Sigmoid colon (tissue), 7 donors: ENCODE data around the gene EDEM1. TPM values are rescaled to one million over a fixed set of nuclear protein-coding genes. Genes with fewer than 3 reads are reported as not detected.
A peak's percentile ranks its signal among the peaks of the same experiment; 100 is the strongest.

Experiments used
- DNase-seq: peaks from one replicate; pipeline ENCODE4 v3.0.0-alpha.2; 2019
- H3K27ac ChIP-seq, 4 donors: fragments of 200-600 bp; sonication (generic); one replicate each; pipeline ENCODE4 v1.5.1; 2016 to 2019; ENCODE audit warnings: mild to moderate bottlenecking in 1 of 4
- H3K27me3 ChIP-seq, 3 donors: fragments of 200-600 bp; sonication (generic); one replicate each; pipeline ENCODE4 v1.5.1; 2019; ENCODE audit warnings: mild to moderate bottlenecking in 1 of 3
- H3K36me3 ChIP-seq, 4 donors: fragments of 200-600 bp; sonication (generic); one replicate each; pipeline ENCODE4 v1.5.1; 2016 to 2019
- H3K4me1 ChIP-seq, 4 donors: fragments of 200-600 bp; sonication (generic); one replicate each; pipeline ENCODE4 v1.5.1; 2017 to 2019
- H3K4me3 ChIP-seq, 4 donors: fragments of 200-600 bp; sonication (generic); one replicate each; pipeline ENCODE4 v1.5.1; 2017 to 2019; ENCODE audit warnings: mild to moderate bottlenecking in 2 of 4, moderate library complexity in 1 of 4
- H3K9me3 ChIP-seq, 4 donors: fragments of 200-600 bp in 3 of 4; sonication (generic) in 3 of 4; one replicate each; pipeline versions ENCODE4 v1.5.1 to v1.6.1; 2013 to 2019
- EP300 ChIP-seq, 4 donors: sonication (generic); formaldehyde crosslinking; IDR thresholded peaks; one replicate each; pipeline ENCODE4 v1.6.1; 2017; ENCODE audit warnings: antibody characterized with exemption in 4 of 4
- POLR2A ChIP-seq, 2 donors: fragments of 450-650 bp; IDR thresholded peaks; one replicate each; pipeline ENCODE4 v1.6.1; 2016; ENCODE audit warnings: antibody characterized with exemption in 2 of 2, mild to moderate bottlenecking in 2 of 2, moderate library complexity in 2 of 2
- POLR2AphosphoS5 ChIP-seq, 4 donors: sonication (generic); formaldehyde crosslinking; IDR thresholded peaks; one replicate each; pipeline ENCODE4 v1.6.1; 2017; ENCODE audit warnings: antibody characterized with exemption in 4 of 4
- WGBS, 2 donors: extraction: QIAGEN DNeasy Blood & Tissue Kit; methylation state at CpG; one replicate each; pipeline ENCODE4 v1.1.7; 2013; 5-methylcytosine and 5-hydroxymethylcytosine counted together
- intact Hi-C: fragments of 100-400 bp; cut with DNase I; formaldehyde crosslinking; loops from one replicate; pipeline ENCODE4 v1.15.1; 2023
- polyA plus RNA-seq, 3 donors: library from polyadenylated mRNA; stranded (reverse); fragments of 200-250 nt; gene quantifications; one replicate each; pipeline ENCODE4 v1.2.3, GENCODE V29; 2013
- total RNA-seq, 4 donors: library from RNA; depleted of rRNA; stranded (reverse); fragments of >200 nt; gene quantifications; one replicate each; pipeline ENCODE4 v1.1.0, GENCODE V29; 2016
- TF ChIP-seq, protein P1 (sequence below), 4 experiments: fragments of 450-650 bp in 3 of 4; fragments of 200-600 bp in 1 of 4; IDR thresholded peaks; one replicate each; pipeline ENCODE4 v1.5.1; 2016 to 2019; ENCODE audit warnings: antibody characterized with exemption in 4 of 4, mild to moderate bottlenecking in 3 of 4, moderate library complexity in 2 of 4
- donor health status: healthy with polysubstance abuse.
- donor health status: Bipolar disorder and iron deficiency.
- donor health status: healthy.

Gene EDEM1
- total and polyA plus RNA-seq, 7 donors = 3.6 to 23.8 (median 18.1) TPM

GRCh38 chr3:5248822-5249221, 61.3 kb downstream of the EDEM1 start:
- 60 to 79% methylated on average over 3 of the region's 3 CpGs for WGBS, 2 donors
- peaks cover 0 to 2% (median under 1%) of the 10 kb centered on the region in 4 donors for H3K9me3 ChIP-seq
- no peak for DNase-seq
- H3K36me3 ChIP-seq = no peaks in the 10 kb centered on the region
- intact Hi-C loops = no loop called here
- no peak overlapping the region for H3K27ac ChIP-seq
- H3K4me1 ChIP-seq = no peaks in the 10 kb centered on the region
- H3K4me3 ChIP-seq = no peak overlapping the region
- H3K27me3 ChIP-seq = no peaks in the 10 kb centered on the region
- TF ChIP-seq POLR2A (IDR thresholded peaks at IDR 0.05) (no peak), POLR2AphosphoS5 (IDR thresholded peaks at IDR 0.05) (no peak), EP300 (IDR thresholded peaks at IDR 0.05) (no peak)
- TF ChIP-seq, protein P1, sequence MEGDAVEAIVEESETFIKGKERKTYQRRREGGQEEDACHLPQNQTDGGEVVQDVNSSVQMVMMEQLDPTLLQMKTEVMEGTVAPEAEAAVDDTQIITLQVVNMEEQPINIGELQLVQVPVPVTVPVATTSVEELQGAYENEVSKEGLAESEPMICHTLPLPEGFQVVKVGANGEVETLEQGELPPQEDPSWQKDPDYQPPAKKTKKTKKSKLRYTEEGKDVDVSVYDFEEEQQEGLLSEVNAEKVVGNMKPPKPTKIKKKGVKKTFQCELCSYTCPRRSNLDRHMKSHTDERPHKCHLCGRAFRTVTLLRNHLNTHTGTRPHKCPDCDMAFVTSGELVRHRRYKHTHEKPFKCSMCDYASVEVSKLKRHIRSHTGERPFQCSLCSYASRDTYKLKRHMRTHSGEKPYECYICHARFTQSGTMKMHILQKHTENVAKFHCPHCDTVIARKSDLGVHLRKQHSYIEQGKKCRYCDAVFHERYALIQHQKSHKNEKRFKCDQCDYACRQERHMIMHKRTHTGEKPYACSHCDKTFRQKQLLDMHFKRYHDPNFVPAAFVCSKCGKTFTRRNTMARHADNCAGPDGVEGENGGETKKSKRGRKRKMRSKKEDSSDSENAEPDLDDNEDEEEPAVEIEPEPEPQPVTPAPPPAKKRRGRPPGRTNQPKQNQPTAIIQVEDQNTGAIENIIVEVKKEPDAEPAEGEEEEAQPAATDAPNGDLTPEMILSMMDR (IDR thresholded peaks at IDR 0.05) = no peak

DNA sequence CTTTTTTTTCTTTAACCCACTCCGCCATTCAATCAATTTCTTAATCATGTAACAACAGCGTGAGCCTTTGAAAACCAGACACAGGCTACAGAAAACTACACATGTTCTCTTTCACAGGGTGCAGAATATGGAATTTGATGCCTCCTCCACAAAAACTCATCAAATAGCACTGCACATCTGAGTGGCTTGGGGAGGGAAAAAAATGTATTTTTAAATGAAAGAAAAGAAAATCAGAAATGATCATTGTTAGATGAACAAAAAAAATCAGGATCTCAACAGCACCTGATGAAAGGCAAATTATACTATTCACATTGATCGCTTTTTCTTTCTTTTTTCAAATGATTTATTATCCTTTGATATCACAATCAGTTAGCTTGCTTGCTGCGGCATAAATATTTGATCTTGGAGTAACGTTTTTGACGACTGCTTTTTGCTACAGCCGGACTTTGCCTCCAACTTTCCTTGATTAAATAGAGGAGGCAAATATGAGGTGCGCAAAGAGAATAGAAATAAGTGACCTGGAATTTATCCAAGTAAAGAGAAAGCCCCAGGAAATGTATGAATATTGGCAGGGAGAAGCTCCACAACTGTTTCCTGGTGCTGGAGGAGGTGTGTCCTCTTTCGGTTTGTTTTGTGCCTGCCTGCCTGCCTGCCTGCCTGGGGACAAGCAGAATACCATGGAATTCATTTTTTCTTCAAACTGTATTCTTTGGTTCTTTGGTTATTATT, 63.1 kb downstream of the EDEM1 start:
- no peaks in the 10 kb centered on the region for H3K27me3 ChIP-seq
- H3K4me3 ChIP-seq = peak overlapping the region in 3 of 4 donors; percentile 16 to 32 (median 22)
- intact Hi-C loops = no loop called here
- no peaks in the 10 kb centered on the region for H3K36me3 ChIP-seq
- H3K27ac ChIP-seq = no peak overlapping the region
- no peaks in the 10 kb centered on the region for H3K4me1 ChIP-seq
- TF ChIP-seq, protein P1 (IDR thresholded peaks at IDR 0.05) = no peak
- TF ChIP-seq POLR2A (IDR thresholded peaks at IDR 0.05) (no peak), EP300 (IDR thresholded peaks at IDR 0.05) (no peak), POLR2AphosphoS5 (IDR thresholded peaks at IDR 0.05) (no peak)
- no peak for DNase-seq
- no peaks in the 10 kb centered on the region for H3K9me3 ChIP-seq
- WGBS, 2 donors = 18 to 49% methylated on average over 9 of the region's 9 CpGs

- no peak for DNase-seq
- Histone ChIP-seq H3K9me3 (no peaks in the 10 kb centered on the region), H3K27me3 (no peaks in the 10 kb centered on the region), H3K4me1 (no peaks in the 10 kb centered on the region), H3K36me3 (no peaks in the 10 kb centered on the region), H3K27ac (no peak overlapping the region), H3K4me3 (peak overlapping the region in 3 of 4 donors; percentile 16 to 32 (median 22))
- TF ChIP-seq POLR2A (IDR thresholded peaks at IDR 0.05) = no peak
- no peak for TF ChIP-seq EP300 (IDR thresholded peaks at IDR 0.05)
- no peak for TF ChIP-seq POLR2AphosphoS5 (IDR thresholded peaks at IDR 0.05)
- TF ChIP-seq, protein P1 (IDR thresholded peaks at IDR 0.05) = no peak
- intact Hi-C loops = no loop called here
- WGBS, 2 donors = 11 to 60% methylated on average over 6 of the region's 6 CpGs
These were observed 63.7 kb downstream of the EDEM1 start for GRCh38 chr3:5251196-5251583.

GRCh38 chr3:5252131-5252530, 64.6 kb downstream of the EDEM1 start:
- intact Hi-C loops = no loop called here
- Histone ChIP-seq H3K4me1 (no peaks in the 10 kb centered on the region), H3K9me3 (no peaks in the 10 kb centered on the region), H3K4me3 (no peak overlapping the region), H3K36me3 (no peaks in the 10 kb centered on the region), H3K27me3 (no peaks in the 10 kb centered on the region), H3K27ac (no peak overlapping the region)
- WGBS, 2 donors = 91% methylated on average over 3 of the region's 3 CpGs
- DNase-seq = no peak
- TF ChIP-seq POLR2AphosphoS5 (IDR thresholded peaks at IDR 0.05) (no peak), EP300 (IDR thresholded peaks at IDR 0.05) (no peak), POLR2A (IDR thresholded peaks at IDR 0.05) (no peak)
- TF ChIP-seq, protein P1 (IDR thresholded peaks at IDR 0.05) = no peak
